HCT116 (cell line): ENCODE data around the gene TSC22D4. TPM values are rescaled to one million over a fixed set of nuclear protein-coding genes. Genes with fewer than 3 reads are reported as not detected.

Experiments used
- ATAC-seq: fragments of 200-7000 bp; cut with Tn5 transposase; 2 replicates; pipeline ENCODE4 v1.9.1; 2020; ENCODE audit warnings: mild to moderate bottlenecking, moderate library complexity
- BruUV-seq: library from RNA; stranded (reverse); fragments of 400-500 nt; replicated peaks from 2 replicates; lab custom pipeline; 2021; lab: Mats Ljungman, UMichigan
- CTCF ChIA-PET: fragments of 300-600 bp; sonication (Branson Sonifier 250); formaldehyde crosslinking; loops from one replicate; lab custom pipeline; 2021; ENCODE audit warnings: antibody characterized with exemption; lab: Charles Lee
- POLR2A ChIA-PET: fragments of 300-600, 350-600 bp; sonication (Branson Sonifier 250); formaldehyde crosslinking; loops from one replicate; lab custom pipeline; 2021; ENCODE audit warnings: antibody characterized with exemption; lab: Charles Lee
- RAD21 ChIA-PET, 2 experiments: fragments of 300-600 bp; sonication (Branson Sonifier 250); formaldehyde crosslinking; loops; one replicate each; lab custom pipeline; 2023; ENCODE audit warnings: low total read pairs in 2 of 2; ENCODE audit not compliant: uncharacterized antibody in 2 of 2, unreplicated experiment in 2 of 2, low non-redundant PET in 1 of 2; lab: Charles Lee
- DNase-seq: peaks from one replicate; pipeline ENCODE4 v3.0.0-alpha.2; 2010; ENCODE audit warnings: low read depth, low spot score
- H2AFZ ChIP-seq: fragments of 200-600 bp; shearing (Covaris generic), sonication (generic); 2 replicates; pipeline ENCODE4 v1.6.1; 2017; ENCODE audit warnings: low read depth, mixed run types, mixed read lengths, antibody characterized with exemption, low read length; ENCODE audit not compliant: poor library complexity, severe bottlenecking
- H3K27ac ChIP-seq: 2 replicates; pipeline ENCODE4 v1.5.1; 2012; ENCODE audit warnings: low read depth, low read length
- H3K27me3 ChIP-seq: fragments of 200-600 bp; sonication (generic); 2 replicates; pipeline ENCODE4 v1.6.1; 2016; ENCODE audit warnings: mixed run types, low read length, mixed read lengths; ENCODE audit not compliant: insufficient read depth
- H3K36me3 ChIP-seq, 2 experiments: fragments of 200-500 bp in 1 of 2; fragments of 200-600 bp in 1 of 2; sonication (Bioruptor generic) in 1 of 2; sonication (generic) in 1 of 2; 2 replicates each; pipeline versions ENCODE4 v1.5.1 to v1.6.1; 2014 to 2016; ENCODE audit warnings: low read length in 2 of 2, inconsistent platforms in 1 of 2, mixed read lengths in 1 of 2, mixed run types in 1 of 2; ENCODE audit not compliant: insufficient read depth in 2 of 2, control insufficient read depth in 1 of 2
- H3K4me1 ChIP-seq, 2 experiments: fragments of 200-600 bp in 1 of 2; sonication (generic) in 1 of 2; 2 replicates each; pipeline versions ENCODE4 v1.5.1 to v1.6.1; 2012 to 2017; ENCODE audit warnings: low read length in 2 of 2, inconsistent platforms in 1 of 2, mild to moderate bottlenecking in 1 of 2, mixed read lengths in 1 of 2, mixed run types in 1 of 2, moderate library complexity in 1 of 2; ENCODE audit not compliant: insufficient read depth in 2 of 2, control insufficient read depth in 1 of 2
- H3K4me2 ChIP-seq: fragments of 200-600 bp; sonication (generic); 2 replicates; pipeline ENCODE4 v1.6.1; 2017; ENCODE audit warnings: mixed run types, low read length, mixed read lengths
- H3K4me3 ChIP-seq, 2 experiments: fragments of 200-600 bp in 1 of 2; sonication (generic) in 1 of 2; replicated peaks in 1 of 2; 2 replicates each; pipeline ENCODE4 v1.5.1; 2011 to 2016; ENCODE audit warnings: low read length in 2 of 2, control low read depth in 1 of 2, low read depth in 1 of 2, mild to moderate bottlenecking in 1 of 2, mixed read lengths in 1 of 2, mixed run types in 1 of 2
- H3K79me2 ChIP-seq: fragments of 200-600 bp; sonication (generic); 2 replicates; pipeline ENCODE4 v1.6.1; 2017; ENCODE audit warnings: mild to moderate bottlenecking, mixed run types, low read length, moderate library complexity, mixed read lengths; ENCODE audit not compliant: insufficient read depth
- H3K9ac ChIP-seq: fragments of 200-600 bp; sonication (generic); 2 replicates; pipeline ENCODE4 v1.6.1; 2016; ENCODE audit warnings: low read length, mixed read lengths
- H3K9me2 ChIP-seq: fragments of 200-600 bp; sonication (generic), shearing (Covaris generic); 2 replicates; pipeline ENCODE4 v1.6.1; 2017; ENCODE audit warnings: mixed run types, mild to moderate bottlenecking, moderate library complexity; ENCODE audit not compliant: insufficient read depth
- H3K9me3 ChIP-seq, 2 experiments: fragments of 200-500 bp in 1 of 2; fragments of 200-600 bp in 1 of 2; sonication (Bioruptor generic) in 1 of 2; sonication (generic) in 1 of 2; 2 replicates each; pipeline ENCODE4 v1.6.1; 2014 to 2017; ENCODE audit warnings: low read length in 2 of 2, mixed read lengths in 2 of 2, inconsistent platforms in 1 of 2, low read depth in 1 of 2, mild to moderate bottlenecking in 1 of 2, mixed run types in 1 of 2, moderate library complexity in 1 of 2; ENCODE audit not compliant: control insufficient read depth in 1 of 2, insufficient read depth in 1 of 2
- H4K20me1 ChIP-seq: fragments of 200-600 bp; sonication (generic), shearing (Covaris generic); 2 replicates; pipeline ENCODE4 v1.6.1; 2017; ENCODE audit warnings: mixed run types, mild to moderate bottlenecking, moderate library complexity; ENCODE audit not compliant: insufficient read depth
- CBX3 ChIP-seq: IDR thresholded peaks from 2 replicates; pipeline ENCODE4 v1.6.1; 2012; ENCODE audit warnings: low read depth
- EGR1 ChIP-seq: IDR thresholded peaks from 2 replicates; pipeline ENCODE4 v1.6.1; 2012; ENCODE audit warnings: low read depth
- EZH2 ChIP-seq: fragments of 200-600 bp; sonication (generic); IDR thresholded peaks from 2 replicates; pipeline ENCODE4 v1.6.1; 2017; ENCODE audit warnings: antibody characterized with exemption, mixed run types
- JUND ChIP-seq: IDR thresholded peaks from 2 replicates; pipeline ENCODE4 v1.6.1; 2012
- SIN3A ChIP-seq: IDR thresholded peaks from 2 replicates; pipeline ENCODE4 v1.6.1; 2012; ENCODE audit warnings: low read depth
- SP1 ChIP-seq: IDR thresholded peaks from 2 replicates; pipeline ENCODE4 v1.6.1; 2012; ENCODE audit warnings: low read depth
- YY1 ChIP-seq: IDR thresholded peaks from 2 replicates; pipeline ENCODE4 v1.6.1; 2011; ENCODE audit warnings: low read length, low read depth, moderate library complexity, mild to moderate bottlenecking; ENCODE audit not compliant: insufficient replicate concordance; ENCODE audit errors: extremely low read depth
- ZBTB33 ChIP-seq: IDR thresholded peaks from 2 replicates; pipeline ENCODE4 v1.6.1; 2011; ENCODE audit warnings: mild to moderate bottlenecking, low read length, moderate library complexity; ENCODE audit not compliant: insufficient replicate concordance; ENCODE audit errors: extremely low read depth
- ZNF274 ChIP-seq: fragments of 200-500 bp; sonication (Bioruptor generic); IDR thresholded peaks from 2 replicates; pipeline ENCODE4 v1.6.1; 2014; ENCODE audit warnings: mild to moderate bottlenecking, low read depth, low read length, inconsistent platforms
- intact Hi-C: fragments of 100-400 bp; cut with micrococcal nuclease; formaldehyde crosslinking; loops from 2 replicates; pipeline ENCODE4 v1.10.0; 2022
- total RNA-seq: library from RNA; stranded (reverse); gene quantifications from one replicate; pipeline ENCODE4 v1.2.1, GENCODE V29; 2021; ENCODE audit not compliant: unreplicated experiment
- TF ChIP-seq, protein P1 (sequence below), 3 experiments: fragments of 200-600 bp in 1 of 3; sonication (generic) in 1 of 3; IDR thresholded peaks in 2 of 3; conservative IDR thresholded peaks in 1 of 3; 2 replicates each; pipeline ENCODE4 v1.5.1; 2012 to 2017; ENCODE audit warnings: low read depth in 2 of 3, low read length in 2 of 3, antibody characterized with exemption in 1 of 3, borderline replicate concordance in 1 of 3, control low read depth in 1 of 3, mild to moderate bottlenecking in 1 of 3, mixed read lengths in 1 of 3, mixed run types in 1 of 3, moderate library complexity in 1 of 3; ENCODE audit not compliant: insufficient read depth in 1 of 3
- TF ChIP-seq, protein P2 (sequence below): IDR thresholded peaks from 2 replicates; pipeline ENCODE4 v1.6.1; 2012

Gene TSC22D4
- total RNA-seq, 1 experiment from 2014 or later, result 36.9 TPM

DNA sequence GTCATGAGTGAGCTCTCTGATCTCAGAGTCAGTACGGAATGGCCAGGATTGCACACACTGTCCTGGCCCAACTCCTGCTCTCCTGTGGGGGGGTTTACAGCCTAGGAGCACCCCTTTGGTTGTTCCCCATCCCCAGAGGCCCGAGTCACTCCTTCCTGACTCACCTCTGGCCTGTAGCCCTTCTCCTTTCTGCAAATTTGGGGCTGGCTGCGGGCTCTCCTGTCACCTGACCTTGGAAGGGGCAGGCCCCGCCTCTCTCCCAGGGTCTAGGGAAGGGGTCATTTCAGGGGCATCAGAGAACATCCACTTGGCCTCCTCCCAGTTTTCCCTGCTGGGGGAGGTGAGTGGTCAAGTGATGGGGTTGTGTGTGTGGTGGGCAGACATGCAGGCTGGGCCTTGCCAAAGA, 6.5 kb upstream of the TSC22D4 start:
- Histone ChIP-seq H3K27me3 (no peaks in the 10 kb centered on the region), H3K27ac (peak overlapping the region; percentile 16; the same call in 1 of the 2 replicates), H3K9me2 (no peaks in the 10 kb centered on the region), H3K79me2 (no peaks in the 10 kb centered on the region), H3K4me1 (peaks cover 14 to 48% of the 10 kb centered on the region in 2 experiments), H3K9me3 (no peaks in the 10 kb centered on the region), H3K9ac (no peak overlapping the region), H4K20me1 (no peaks in the 10 kb centered on the region), H2AFZ (no peak overlapping the region), H3K4me2 (peak overlapping the region; percentile 23), H3K36me3 (no peaks in the 10 kb centered on the region), H3K4me3 (no peak overlapping the region)
- ChIA-PET CTCF (no interaction called here), RAD21 (no interaction called here), POLR2A (no interaction called here)
- BruUV-seq, result no TSS peak
- DNase-seq (no peak), ATAC-seq (no peak)
- intact Hi-C loops, result no loop called here
- no peak for TF ChIP-seq ZNF274
- no peak for TF ChIP-seq ZBTB33
- no peak for TF ChIP-seq JUND
- TF ChIP-seq YY1, result no peak
- no peak for TF ChIP-seq SP1
- no peak for TF ChIP-seq EZH2
- TF ChIP-seq EGR1, result no peak
- TF ChIP-seq CBX3, result no peak
- TF ChIP-seq SIN3A, result no peak
- TF ChIP-seq, protein P1, sequence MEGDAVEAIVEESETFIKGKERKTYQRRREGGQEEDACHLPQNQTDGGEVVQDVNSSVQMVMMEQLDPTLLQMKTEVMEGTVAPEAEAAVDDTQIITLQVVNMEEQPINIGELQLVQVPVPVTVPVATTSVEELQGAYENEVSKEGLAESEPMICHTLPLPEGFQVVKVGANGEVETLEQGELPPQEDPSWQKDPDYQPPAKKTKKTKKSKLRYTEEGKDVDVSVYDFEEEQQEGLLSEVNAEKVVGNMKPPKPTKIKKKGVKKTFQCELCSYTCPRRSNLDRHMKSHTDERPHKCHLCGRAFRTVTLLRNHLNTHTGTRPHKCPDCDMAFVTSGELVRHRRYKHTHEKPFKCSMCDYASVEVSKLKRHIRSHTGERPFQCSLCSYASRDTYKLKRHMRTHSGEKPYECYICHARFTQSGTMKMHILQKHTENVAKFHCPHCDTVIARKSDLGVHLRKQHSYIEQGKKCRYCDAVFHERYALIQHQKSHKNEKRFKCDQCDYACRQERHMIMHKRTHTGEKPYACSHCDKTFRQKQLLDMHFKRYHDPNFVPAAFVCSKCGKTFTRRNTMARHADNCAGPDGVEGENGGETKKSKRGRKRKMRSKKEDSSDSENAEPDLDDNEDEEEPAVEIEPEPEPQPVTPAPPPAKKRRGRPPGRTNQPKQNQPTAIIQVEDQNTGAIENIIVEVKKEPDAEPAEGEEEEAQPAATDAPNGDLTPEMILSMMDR (IDR thresholded peaks at IDR 0.05 in 2 of 3, conservative IDR thresholded peaks at IDR 0.05 in 1 of 3; ENCODE audit: borderline replicate concordance in 1 of 3, insufficient read depth in 1 of 3, low read depth in 2 of 3, low read length in 2 of 3), result no peak
- TF ChIP-seq, protein P2, sequence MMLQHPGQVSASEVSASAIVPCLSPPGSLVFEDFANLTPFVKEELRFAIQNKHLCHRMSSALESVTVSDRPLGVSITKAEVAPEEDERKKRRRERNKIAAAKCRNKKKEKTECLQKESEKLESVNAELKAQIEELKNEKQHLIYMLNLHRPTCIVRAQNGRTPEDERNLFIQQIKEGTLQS, result no peak
